Kidney tubule cell (primary cell): ENCODE data around the gene NTF4.

Source experiments
- DNase-seq: peaks from one replicate; pipeline ENCODE4 v3.0.0-alpha.2; 2018; ENCODE audit warnings: low spot score

The NTF4 gene, protein sequence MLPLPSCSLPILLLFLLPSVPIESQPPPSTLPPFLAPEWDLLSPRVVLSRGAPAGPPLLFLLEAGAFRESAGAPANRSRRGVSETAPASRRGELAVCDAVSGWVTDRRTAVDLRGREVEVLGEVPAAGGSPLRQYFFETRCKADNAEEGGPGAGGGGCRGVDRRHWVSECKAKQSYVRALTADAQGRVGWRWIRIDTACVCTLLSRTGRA

DNA sequence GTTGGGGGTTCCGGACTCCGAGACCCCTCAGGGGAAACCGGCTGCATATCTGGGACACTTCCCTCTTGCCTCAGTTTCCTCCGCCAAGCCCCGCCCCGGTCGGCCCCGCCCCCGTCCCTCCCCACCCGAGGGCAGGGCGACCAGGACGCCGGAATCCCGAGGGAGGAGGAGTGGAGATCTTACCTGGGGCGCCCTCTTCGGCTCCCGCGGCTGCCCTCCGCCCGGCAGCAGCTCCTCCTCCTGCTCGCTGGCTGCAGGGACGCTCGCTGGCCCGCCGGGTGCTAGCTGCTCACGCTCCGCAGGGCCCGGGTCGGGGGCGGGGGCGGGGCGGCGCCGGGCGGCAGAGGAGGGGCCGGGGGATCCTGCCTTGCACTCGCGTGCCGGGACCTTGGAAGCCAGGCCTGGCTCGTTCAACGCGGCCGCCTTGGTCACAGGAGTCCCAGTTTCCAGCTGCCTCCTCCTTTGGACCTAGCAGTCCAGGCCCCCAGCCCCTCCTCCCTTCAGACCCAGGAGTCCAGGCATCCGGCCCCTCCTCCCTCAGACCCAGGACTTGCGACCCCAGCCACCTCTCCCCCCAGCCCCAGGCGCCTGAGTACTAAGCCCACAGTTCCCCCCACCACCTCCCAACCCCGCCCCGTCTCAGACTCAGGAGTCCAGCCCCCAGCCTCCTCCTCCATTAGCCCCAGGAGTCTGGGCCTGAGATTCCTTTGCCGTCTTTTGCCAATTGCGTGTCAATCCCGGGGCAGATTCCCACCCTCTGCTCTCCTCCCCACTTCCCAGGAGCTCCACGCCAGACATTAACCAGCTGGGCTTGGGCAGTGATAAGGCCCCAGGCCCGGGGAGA is at the start of gene NTF4:
Gene NTF4 (minus strand): TSS at position 51 of the 844 bp plus-strand sequence. CDS start 2,821 bp downstream, outside the sequence.
- peak; percentile 37 for DNase-seq

DNA sequence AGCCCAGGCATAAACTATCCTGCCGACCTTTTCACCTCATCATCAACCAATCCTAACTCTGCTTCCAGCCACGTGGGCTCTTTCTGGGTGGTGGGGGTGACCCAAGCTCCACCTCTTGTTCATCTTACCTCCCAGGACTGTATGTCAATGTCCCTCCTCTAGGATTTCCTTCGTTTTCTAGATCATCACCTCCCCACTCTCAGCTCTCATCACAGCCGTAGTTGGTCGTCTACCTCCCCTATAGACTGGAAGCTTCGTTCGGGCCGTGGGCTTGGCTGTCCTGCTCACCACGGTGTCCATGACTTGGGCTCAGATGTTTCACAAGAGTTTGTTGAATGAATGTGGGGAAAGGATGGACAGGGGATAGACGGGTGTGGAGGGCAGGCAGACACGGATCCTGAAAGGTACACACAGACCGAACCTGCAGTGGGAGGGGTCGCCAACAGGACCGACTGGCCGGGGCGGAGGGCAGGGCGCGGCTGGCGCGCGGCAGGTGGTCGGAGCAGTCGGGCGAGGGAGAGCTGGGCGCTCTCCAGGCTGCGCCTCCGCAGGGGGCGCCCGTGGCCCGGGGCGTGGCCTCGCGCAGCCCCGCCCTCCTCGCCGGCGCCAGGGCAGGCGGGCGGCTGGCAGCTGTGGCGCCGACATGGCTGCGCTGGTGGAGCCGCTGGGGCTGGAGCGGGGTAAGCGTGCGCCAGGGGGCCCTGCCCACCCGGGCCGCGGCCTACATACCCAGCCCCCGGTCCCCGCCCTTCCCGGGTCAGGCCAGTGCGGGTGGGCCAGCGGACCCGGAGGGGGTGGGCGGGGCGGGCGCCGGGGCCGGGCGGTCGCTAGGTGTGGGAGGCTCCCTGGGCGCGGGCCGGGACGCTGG is 49.4 kb upstream of the NTF4 start, which contains the start of gene LIN7B:
Gene LIN7B (plus strand): TSS at position 609 of the 868 bp plus-strand sequence. CDS start 35 bp downstream, at position 644.
- DNase-seq: peak; percentile 77

DNA sequence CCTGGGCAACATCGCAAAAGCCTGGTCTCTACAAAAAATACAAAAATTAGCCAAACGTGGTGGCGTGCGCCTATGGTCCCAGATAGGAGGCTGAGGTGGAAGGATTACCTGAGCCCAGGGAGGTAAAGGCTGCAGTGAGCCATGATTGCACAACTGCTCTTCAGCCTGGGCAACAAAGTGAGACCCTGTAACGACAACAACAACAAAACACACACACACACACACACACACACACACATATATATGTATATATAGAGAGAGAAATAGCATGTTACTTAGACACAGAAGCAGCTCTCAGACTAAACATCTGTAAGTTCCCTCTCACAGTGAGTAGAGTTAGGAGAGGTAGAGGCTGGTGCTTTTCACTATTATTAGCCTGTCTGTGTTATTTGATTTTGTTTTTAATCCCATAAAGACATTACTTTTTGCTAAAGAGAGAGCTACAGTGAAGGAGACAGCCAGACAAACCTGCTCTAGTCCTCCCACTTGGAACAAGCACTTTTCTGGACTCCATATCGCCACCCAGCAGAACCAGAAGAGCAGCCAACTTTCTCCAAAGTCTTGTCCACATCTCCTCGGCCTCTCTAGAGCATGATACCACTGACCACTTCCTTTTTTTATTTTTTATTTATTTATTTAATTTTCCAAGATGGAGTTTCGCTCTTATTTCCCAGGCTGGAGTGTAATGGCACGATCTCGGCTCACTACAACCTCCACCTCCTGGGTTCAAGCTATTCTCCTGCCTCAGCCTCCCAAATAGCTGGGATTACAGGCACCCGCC is 46.8 kb upstream of the NTF4 start:
- DNase-seq: no peak

DNA sequence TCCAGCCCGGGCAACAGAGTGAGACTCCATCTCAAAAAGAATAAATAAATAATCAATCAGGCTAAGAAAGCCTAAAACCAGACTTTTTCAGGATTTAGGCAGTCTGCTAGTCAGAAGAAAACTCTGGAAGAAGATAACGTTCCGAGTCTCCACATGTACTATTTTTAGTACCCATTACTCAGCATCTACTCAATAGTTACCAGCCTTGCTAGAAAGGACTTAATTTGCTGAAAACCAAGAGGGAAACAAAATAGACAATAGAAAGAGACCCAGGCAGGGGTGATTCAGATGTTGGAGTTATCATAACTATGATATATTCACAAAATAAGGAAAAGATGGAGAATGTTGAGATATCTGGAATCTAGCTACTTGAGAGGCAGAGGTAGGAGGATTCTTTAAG is 45.9 kb upstream of the NTF4 start:
- no peak for DNase-seq

DNA sequence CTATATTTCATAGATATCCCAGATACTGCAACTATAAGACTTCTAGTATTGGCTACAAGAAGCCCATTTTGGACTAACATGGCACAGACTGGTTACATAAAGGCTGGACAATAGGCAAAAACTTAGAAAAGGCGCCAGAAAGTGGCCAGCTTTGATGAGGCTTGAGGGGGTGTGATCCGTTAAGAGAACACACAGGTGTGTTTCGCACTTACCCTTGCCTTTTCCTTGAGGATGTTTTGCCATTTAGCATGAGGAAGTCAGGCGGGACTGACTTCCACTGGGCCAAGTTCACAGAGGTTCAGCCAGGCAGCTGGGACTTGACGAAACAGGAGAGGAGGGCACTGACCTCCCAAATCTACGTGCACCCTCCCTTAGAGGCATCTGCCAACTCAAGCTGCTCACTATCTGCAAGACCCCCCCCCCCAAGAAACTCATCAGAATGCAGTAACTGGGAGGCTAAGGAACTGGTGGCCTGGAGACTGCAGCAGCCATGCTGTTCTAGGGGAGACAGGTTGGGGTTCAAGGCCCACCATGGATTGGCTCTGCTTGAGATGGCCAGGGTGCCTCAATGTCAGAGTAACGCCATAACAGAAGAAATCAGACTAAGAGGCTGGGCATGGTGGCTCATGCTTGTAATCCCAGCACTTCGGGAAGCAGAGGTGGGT is 45.1 kb upstream of the NTF4 start:
- DNase-seq: no peak

DNA sequence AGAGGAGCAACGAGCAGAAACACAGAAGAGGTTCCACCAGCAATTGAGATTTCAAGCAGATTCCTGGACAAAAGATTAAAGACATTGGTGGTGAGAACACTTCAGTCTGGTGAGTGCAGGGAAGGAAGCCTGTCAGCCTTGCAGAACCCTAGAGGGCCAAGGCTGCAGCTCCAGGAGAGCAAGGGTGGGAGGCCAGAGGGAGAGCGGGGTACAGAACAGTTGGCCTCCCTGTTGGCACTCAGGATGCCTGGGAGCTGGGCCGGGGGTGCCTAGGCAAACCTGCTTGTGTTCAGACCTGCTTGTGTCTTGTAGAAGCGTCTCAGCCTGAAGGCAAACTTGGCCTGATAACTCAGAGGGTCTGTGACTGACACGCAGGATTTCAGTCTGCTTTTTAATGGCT is 44.4 kb upstream of the NTF4 start:
- no peak for DNase-seq

DNA sequence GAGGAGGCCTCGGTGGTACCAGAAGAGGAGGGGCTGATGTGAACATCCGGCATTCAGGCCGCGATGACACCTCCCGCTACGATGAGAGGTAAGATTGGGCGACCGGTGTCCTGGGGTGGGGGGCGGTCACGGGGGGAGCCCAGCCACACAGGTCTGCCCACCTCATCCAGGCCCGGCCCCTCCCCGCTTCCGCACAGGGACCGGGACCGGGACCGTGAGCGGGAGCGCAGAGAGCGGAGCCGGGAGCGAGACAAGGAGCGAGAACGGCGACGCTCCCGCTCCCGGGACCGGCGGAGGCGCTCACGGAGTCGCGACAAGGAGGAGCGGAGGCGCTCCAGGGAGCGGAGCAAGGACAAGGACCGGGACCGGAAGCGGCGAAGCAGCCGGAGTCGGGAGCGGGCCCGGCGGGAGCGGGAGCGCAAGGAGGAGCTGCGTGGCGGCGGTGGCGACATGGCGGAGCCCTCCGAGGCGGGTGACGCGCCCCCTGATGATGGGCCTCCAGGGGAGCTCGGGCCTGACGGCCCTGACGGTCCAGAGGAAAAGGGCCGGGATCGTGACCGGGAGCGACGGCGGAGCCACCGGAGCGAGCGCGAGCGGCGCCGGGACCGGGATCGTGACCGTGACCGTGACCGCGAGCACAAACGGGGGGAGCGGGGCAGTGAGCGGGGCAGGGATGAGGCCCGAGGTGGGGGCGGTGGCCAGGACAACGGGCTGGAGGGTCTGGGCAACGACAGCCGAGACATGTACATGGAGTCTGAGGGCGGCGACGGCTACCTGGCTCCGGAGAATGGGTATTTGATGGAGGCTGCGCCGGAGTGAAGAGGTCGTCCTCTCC is 43.2 kb upstream of the NTF4 start:
- no peak for DNase-seq

DNA sequence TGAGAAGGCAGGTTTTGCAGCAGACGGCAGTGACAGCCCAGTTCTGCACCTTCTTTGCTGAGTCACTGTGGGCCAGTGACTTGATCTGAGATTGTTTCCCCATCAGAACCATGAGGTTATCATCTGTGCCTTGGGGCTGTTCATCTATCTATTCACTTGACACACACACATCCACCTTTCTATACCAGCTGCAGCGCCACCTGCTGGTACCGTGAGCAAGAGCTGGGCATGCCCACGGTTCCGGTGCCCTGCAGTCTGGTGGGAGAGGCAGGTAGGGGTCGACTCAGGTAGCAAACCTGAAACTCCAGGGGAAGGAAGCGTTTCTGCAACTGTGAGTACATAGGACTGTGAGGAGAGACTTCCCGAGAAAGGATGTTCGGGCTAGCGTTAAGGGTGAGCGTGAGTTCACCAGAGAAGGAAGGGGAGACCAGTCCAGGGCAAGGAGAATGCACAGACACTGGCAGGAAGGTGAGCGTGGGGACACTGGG is 42.1 kb upstream of the NTF4 start:
- peak; percentile 64 for DNase-seq

DNA sequence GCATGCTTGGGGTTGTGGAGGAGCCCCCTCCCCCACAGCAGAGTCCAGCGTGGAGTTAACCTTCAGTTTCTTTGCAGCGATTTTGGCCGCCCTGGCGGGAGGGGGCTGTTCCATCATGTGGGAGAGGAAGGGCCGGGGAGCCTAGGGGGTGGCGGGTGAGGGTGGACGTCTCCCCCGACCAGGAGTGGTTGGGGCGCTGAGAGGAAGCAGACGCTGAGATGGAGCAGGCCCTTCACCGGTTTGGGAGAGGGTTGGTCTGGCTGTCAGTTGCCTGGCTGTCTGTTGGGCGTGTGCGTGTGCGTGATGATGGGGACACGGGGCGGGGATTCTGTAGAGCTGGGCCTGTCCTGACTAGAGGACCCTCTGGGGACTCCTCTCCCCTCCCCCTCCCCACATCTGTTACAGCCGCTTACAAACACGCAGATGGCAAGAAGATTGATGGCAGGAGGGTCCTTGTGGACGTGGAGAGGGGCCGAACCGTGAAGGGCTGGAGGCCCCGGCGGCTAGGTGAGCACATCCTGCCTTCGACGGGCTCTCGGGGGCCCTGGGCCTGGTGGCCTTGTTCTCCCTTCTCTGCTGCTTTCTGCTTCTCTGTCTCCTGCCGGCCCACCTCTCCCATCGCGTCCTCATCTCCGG is 39.7 kb upstream of the NTF4 start:
- DNase-seq: no peak

DNA sequence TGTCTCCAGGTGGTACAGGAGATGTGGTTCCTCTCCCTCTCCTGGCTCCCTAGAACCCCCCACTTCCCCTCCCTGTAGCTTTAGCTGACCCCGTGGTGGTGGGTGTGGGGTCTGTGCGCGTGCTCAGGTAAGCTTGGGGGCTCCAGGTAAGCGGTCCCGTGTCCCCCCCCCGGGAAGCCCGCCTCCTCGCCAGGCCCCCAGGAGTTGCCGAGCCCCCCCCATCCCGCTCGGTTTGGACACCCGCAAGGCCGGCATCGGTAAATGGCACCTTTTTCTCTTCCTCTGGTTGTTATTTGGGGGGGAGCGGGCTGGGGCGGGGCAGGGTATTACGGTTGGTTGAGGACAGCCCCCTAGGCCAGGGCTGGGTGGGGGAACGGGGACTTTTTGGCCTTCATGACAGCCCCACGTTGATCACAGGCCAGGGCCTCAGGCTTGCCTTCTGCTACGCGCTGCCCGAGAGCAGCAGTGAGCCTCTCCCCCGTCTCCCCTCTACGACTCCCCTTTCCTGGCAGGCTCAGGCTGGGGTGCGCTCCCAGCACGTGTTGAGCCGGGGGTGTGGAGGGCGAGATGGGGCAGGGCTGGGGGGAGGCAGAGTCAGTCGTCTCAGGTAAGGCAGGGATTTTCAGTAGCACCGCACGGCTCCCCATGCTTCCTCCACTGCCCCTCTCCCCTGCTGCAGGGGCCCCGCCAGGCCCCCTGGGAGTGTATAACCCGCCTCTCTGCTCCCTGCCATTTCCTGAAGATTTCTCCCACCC is 38.9 kb upstream of the NTF4 start:
- no peak for DNase-seq

DNA sequence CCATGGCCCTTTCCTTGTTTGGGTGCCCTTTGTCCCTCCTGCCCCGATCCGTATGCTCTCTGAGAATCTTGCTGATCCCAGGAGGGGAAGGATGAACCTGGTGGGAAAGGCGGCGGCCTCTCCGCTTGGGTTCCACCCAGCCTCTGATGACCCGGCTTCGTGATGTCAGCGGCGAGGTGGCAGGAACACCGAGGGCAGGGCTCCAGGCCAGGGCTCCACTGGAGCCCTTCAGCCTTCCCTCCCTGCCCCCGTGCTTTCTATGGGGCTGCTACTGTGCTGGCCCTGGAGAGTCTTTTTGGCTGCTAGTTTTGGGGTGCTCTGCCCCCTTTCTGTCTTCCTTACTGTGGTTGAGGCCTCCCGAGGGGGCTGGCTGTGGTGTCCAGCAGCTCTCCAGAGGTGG is 37.7 kb upstream of the NTF4 start:
- DNase-seq: no peak

DNA sequence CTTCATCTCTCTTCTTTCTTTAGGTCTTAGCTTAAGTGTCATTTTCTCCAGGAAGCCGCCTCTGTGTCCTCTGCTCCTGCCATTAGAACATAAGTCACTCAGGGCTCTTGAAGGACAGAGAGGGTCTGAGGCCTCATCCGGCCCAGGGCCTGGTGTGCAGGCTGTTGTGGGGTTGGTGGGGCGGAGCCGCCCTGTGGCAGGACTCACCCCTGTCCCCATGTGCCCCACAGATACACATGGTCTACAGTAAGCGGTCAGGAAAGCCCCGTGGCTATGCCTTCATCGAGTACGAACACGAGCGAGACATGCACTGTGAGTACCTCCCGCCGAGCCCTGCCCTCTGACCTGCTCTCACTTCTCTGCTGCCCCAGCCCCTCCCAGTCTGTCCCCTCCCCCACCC is 36.5 kb upstream of the NTF4 start:
- DNase-seq: no peak

DNA sequence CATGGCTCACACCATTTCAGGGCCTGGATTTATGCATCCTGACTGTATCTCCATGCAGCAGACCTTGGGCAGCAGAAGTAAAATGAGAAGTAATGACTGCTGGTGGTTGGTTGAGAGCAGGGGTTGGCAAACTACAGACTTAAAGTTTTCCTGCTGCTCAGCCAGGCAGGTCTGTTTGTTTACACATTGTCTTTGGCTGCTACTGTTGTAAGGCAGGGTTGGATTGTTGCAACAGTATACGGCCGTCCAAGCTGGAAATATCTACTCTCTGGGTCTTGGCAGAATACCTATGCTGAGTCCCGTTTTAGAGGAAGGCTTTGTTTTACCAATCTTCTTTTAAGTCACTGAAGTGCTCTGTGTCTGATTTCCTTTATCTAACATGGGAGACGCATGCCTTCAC is 34.2 kb upstream of the NTF4 start:
- DNase-seq: no peak

DNA sequence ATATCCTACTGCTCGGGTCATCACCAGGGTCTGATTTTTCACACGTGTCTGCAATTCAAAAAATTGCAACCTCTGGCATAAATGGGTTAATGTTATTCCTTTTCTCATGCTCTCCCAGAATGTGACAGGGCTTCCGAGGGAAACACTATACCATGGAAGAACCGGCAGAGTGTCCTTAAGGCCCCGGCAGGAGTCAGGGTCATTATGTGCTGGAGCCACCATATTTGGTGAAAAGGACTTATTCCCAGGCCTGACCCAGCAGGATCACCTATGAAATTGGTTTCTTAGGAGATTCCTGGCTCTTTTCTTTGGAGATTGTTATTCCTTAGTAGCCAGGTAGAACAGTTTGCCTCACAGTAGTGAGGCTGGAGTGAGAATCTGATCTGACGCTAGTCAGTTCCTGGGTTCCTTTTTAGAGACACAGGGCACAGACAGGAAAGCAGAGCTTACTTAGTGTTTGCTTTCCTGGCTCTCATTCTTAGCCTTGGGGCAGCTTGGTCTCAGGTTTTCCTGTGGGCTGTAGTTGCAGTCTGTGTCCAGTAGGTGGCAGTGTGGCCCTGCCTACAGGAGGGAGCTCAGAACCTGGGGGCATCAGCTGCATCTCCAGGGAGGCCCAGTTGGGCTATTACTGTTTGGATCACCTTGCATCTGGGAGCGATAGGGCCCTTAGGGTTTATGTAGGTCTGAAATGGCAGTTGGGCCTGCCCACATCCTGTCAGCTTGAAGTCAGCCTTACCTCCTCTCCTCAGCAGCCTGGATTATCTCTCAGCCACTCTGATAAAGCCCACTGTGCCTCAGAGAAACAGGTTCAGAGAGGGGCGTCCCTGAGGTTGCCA is 33.1 kb upstream of the NTF4 start:
- DNase-seq: peak; percentile 76

DNA sequence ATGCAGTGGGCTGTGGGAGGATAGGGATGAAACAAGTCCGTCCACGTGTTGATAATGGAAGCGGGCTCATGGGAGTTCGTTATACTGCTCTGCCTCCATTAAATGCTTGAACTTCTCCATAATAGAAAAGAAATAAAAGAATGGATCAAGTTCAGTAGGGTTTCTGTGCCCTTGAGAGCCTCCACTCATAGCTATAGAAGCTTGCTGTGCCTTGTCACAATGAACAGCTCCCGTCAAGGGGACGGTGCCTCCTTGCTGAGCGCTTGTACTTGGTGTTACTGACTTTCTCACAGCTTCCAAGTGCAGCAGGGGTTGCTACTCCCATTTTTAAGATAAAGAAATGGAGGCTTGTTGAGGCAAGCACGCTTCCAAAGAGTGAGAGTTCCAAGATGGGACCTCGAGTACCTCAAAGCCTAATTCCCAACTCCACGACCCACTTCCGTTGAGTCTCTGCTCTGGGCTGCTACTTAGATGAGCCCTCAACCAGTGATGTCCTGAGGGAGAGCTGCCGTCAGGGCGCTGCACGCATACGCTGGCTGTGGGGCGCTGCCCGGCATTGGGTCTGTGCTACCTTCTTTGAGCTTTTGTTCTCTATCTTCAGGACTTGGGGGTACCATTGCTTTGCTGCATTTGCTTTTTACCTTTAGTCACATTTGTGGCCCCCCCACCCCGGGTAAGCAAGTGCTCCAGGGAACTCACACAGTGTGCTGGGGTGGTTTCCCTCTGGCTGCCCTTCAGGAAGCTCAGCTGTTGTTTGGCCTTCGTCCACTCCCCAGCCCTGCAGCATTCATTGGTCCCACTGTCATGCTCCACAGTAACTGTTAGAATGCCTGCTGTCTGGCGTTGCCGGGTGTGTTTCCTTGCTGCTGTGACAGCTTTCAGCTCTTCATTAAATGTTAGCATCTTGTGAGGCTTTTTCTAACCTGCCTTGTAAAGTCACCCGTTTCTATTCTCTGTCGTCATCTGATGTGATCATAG is 30.2 kb upstream of the NTF4 start:
- DNase-seq: no peak

DNA sequence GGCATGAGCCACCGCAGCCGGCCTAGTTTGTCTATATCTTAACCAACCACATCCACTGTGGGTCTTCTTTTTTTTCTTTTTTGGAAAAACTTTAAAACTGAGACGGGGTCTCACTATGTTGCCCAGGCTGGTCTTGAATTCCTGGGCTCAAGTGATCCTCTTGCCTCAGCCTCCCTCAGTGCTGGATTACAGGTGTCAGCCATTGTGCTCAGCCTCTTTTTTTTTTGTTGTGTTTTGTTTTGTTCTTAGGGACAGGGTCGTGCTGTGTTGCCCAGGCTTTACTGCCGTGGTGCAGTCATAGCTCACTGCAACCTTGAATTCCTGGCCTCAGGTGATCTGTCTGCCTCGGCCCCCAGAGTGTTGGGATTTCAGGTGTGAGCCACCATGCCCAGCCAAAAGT is 28.1 kb upstream of the NTF4 start:
- DNase-seq: no peak
